SH-SY5Y (cell line): ENCODE data around the gene FSTL4.

Experiments
- GATA2 ChIP-seq: IDR thresholded peaks from 2 replicates; pipeline ENCODE4 v1.6.1; 2011; ENCODE audit warnings: mild to moderate bottlenecking, low read depth, low read length
- GATA3 ChIP-seq: IDR thresholded peaks from 2 replicates; pipeline ENCODE4 v1.6.1; 2011; ENCODE audit warnings: low read depth, mild to moderate bottlenecking, low read length, moderate library complexity

GRCh38 chr5:133456933-133457402 lies 155.4 kb downstream of the FSTL4 start:
- TF ChIP-seq GATA3 = no peak
- 0 out of 2 replicates have a peak, but pooled peaks have one; percentile 21 for TF ChIP-seq GATA2
